Thoracic aorta (tissue), 2 donors: ENCODE data around the gene BANP. TPM values are rescaled to one million over a fixed set of nuclear protein-coding genes. Genes with fewer than 3 reads are reported as not detected.

ENCODE experiments used
- ATAC-seq: fragments of 150-250 bp; one replicate; pipeline ENCODE4 v1.8.0; 2017; ENCODE audit warnings: low read depth; ENCODE audit not compliant: insufficient number of reproducible peaks, low FRiP score
- DNase-seq: peaks from one replicate; pipeline ENCODE4 v3.0.0-alpha.2; 2020; ENCODE audit warnings: low spot score
- H3K27ac ChIP-seq, 2 donors: fragments of 200-600 bp; sonication (generic); 1 replicate in 1 of 2; 2 replicates in 1 of 2; pipeline ENCODE4 v1.5.1; 2016; ENCODE audit warnings: mild to moderate bottlenecking in 2 of 2, moderate library complexity in 2 of 2
- H3K27me3 ChIP-seq: fragments of 200-600 bp; sonication (generic); replicated peaks from 2 replicates; pipeline ENCODE4 v1.6.0; 2016; ENCODE audit warnings: mild to moderate bottlenecking; ENCODE audit not compliant: insufficient read depth
- H3K36me3 ChIP-seq: fragments of 200-600 bp; sonication (generic); one replicate; pipeline ENCODE4 v1.5.1; 2016
- H3K4me1 ChIP-seq, 2 donors: fragments of 200-600 bp; sonication (generic); 1 replicate in 1 of 2; 2 replicates in 1 of 2; pipeline versions ENCODE4 v1.5.1 to v1.6.0; 2016; ENCODE audit warnings: low read depth in 2 of 2, mild to moderate bottlenecking in 1 of 2; ENCODE audit not compliant: control insufficient read depth in 1 of 2
- H3K4me3 ChIP-seq: fragments of 200-600 bp; sonication (generic); 2 replicates; pipeline ENCODE4 v1.5.1; 2016; ENCODE audit warnings: mild to moderate bottlenecking
- H3K9me3 ChIP-seq: fragments of 200-600 bp; sonication (generic); 2 replicates; pipeline ENCODE4 v1.5.1; 2016
- CTCF ChIP-seq: fragments of 200-600 bp; sonication (generic); IDR thresholded peaks from one replicate; pipeline ENCODE4 v1.5.1; 2019; ENCODE audit warnings: antibody characterized with exemption
- total RNA-seq, 2 donors: library from RNA; depleted of rRNA; stranded (reverse); fragments of >200 nt; gene quantifications; one replicate each; pipeline versions ENCODE4 v1.1.0 to v1.2.3, GENCODE V29; 2016

Gene BANP
- total RNA-seq, 2 donors from 2014 or later, result 18.6 to 21.8 TPM

GRCh38 chr16:87951552-87952538 lies 611 bp downstream of the BANP start:
- no peak for ATAC-seq
- DNase-seq, result no peak
- TF ChIP-seq CTCF, result no peak
- H3K4me3 ChIP-seq, result peak overlapping the region; percentile 84
- peaks cover 16 to 38% of the 10 kb centered on the region in 2 donors for H3K4me1 ChIP-seq
- H3K36me3 ChIP-seq, result no peaks in the 10 kb centered on the region
- no peaks in the 10 kb centered on the region for H3K9me3 ChIP-seq
- H3K27me3 ChIP-seq, result no peaks in the 10 kb centered on the region
- peak overlapping the region; percentile 92 to 94 for H3K27ac ChIP-seq

GRCh38 chr16:87952751-87953150 lies 1.5 kb downstream of the BANP start:
- no peaks in the 10 kb centered on the region for H3K9me3 ChIP-seq
- no peaks in the 10 kb centered on the region for H3K27me3 ChIP-seq
- H3K36me3 ChIP-seq, result no peaks in the 10 kb centered on the region
- peak overlapping the region in 1 of 2 donors; percentile 48 for H3K27ac ChIP-seq
- no peak for DNase-seq
- H3K4me1 ChIP-seq, result peaks cover 16 to 38% of the 10 kb centered on the region in 2 donors
- ATAC-seq, result no peak
- peak overlapping the region; percentile 84 for H3K4me3 ChIP-seq
- TF ChIP-seq CTCF, result no peak

GRCh38 chr16:87953308-87954215 lies 2.3 kb downstream of the BANP start:
- Histone ChIP-seq H3K4me1 (peaks cover 16 to 38% of the 10 kb centered on the region in 2 donors), H3K27ac (peak overlapping the region in 1 of 2 donors; percentile 48), H3K4me3 (no peak overlapping the region), H3K9me3 (no peaks in the 10 kb centered on the region), H3K27me3 (no peaks in the 10 kb centered on the region), H3K36me3 (no peaks in the 10 kb centered on the region)
- DNase-seq (no peak), ATAC-seq (no peak)
- no peak for TF ChIP-seq CTCF

- Histone ChIP-seq H3K27ac (peak overlapping the region in 1 of 2 donors; percentile 48), H3K4me1 (peaks cover 16 to 38% of the 10 kb centered on the region in 2 donors)
These were observed 3.1 kb downstream of the BANP start for GRCh38 chr16:87954361-87954760.

More at GRCh38 chr16:87954361-87954760, 3.1 kb downstream of the BANP start:
- no peaks in the 10 kb centered on the region for H3K36me3 ChIP-seq
- TF ChIP-seq CTCF, result no peak
- no peaks in the 10 kb centered on the region for H3K9me3 ChIP-seq
- no peak for DNase-seq
- H3K27me3 ChIP-seq, result no peaks in the 10 kb centered on the region
- H3K4me3 ChIP-seq, result no peak overlapping the region
- no peak for ATAC-seq
